Activated T-helper 1 cell treated with Interleukin-2 at 50 U/mL for 16 hours (primary cell): ENCODE results near the gene NEK6.

Experiments used
- DNase-seq: peaks from one replicate; pipeline ENCODE4 v3.0.0-alpha.2; 2020; ENCODE audit warnings: low read depth

NEK6 gene

GRCh38 chr9:124321935-124322334 lies 64.2 kb downstream of the NEK6 start:
- DNase-seq = no peak

- DNase-seq = no peak
Observed at GRCh38 chr9:124322618-124323432, 65.1 kb downstream of the NEK6 start.

- DNase-seq = no peak
Observed at GRCh38 chr9:124323904-124324303, 66.2 kb downstream of the NEK6 start.

- DNase-seq = no peak
Observed at GRCh38 chr9:124325816-124326215, 68.1 kb downstream of the NEK6 start.

- no peak for DNase-seq
Observed at GRCh38 chr9:124326378-124326777, 68.6 kb downstream of the NEK6 start.

GRCh38 chr9:124327491-124327890 lies 69.7 kb downstream of the NEK6 start:
- DNase-seq = no peak

GRCh38 chr9:124328285-124328684 lies 70.5 kb downstream of the NEK6 start:
- no peak for DNase-seq

- DNase-seq = no peak
Observed at GRCh38 chr9:124329206-124329792, 71.5 kb downstream of the NEK6 start.

GRCh38 chr9:124330011-124330697 lies 72.4 kb downstream of the NEK6 start:
- DNase-seq = no peak

GRCh38 chr9:124331580-124331979 lies 73.8 kb downstream of the NEK6 start:
- no peak for DNase-seq

GRCh38 chr9:124332361-124333202 lies 74.8 kb downstream of the NEK6 start:
- DNase-seq = no peak

- DNase-seq = no peak
Observed at GRCh38 chr9:124333203-124333579, 75.4 kb downstream of the NEK6 start.

GRCh38 chr9:124334568-124335319 lies 77.0 kb downstream of the NEK6 start:
- no peak for DNase-seq

- DNase-seq = no peak
Observed at GRCh38 chr9:124335320-124335707, 77.6 kb downstream of the NEK6 start.

- no peak for DNase-seq
Observed at GRCh38 chr9:124337562-124337961, 79.8 kb downstream of the NEK6 start.

- DNase-seq = no peak
Observed at GRCh38 chr9:124339603-124340146, 81.9 kb downstream of the NEK6 start.

GRCh38 chr9:124340219-124341069 lies 82.7 kb downstream of the NEK6 start:
- DNase-seq = no peak

- no peak for DNase-seq
Observed at GRCh38 chr9:124341455-124342170, 83.9 kb downstream of the NEK6 start.

- no peak for DNase-seq
Observed at GRCh38 chr9:124342402-124342775, 84.6 kb downstream of the NEK6 start.
